ENCODE measurements around the gene PARD3. TPM values are rescaled to one million over a fixed set of nuclear protein-coding genes. Genes with fewer than 3 reads are reported as not detected.

Gene PARD3
- total RNA-seq, 1 donor from 2014 or later: 98.2 TPM

DNA sequence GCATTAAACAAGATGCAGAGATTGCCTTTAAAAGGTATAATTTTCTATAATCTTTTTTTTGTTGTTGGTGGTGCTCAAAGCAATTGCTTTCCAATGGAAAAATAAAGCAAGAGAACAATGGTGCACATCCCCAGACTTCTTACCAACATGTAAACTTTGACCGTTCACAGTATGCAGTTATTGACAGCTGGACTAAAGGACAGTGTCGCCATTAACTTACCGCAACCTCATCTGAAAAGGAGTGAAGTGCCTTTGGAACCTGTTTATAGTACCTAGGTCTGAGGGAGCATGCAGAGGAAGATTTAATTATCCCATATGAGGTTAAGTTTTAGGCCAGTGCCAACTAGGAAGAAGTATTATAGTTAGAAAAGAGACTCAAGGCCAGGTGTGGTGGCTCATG lies 654.5 kb downstream of the PARD3 start:
- Histone ChIP-seq H3K36me3 (ENCODE audit: control insufficient read depth, insufficient read depth, low read length) (no peaks in the 10 kb centered on the region), H3K4me3 (ENCODE audit: low read depth, low read length) (no peak overlapping the region), H3K27me3 (ENCODE audit: control insufficient read depth, insufficient read depth, low read length) (no peaks in the 10 kb centered on the region)
- DNase-seq (ENCODE audit: low read depth) (no peak), FAIRE-seq (no peak)
- TF ChIP-seq, protein P1, sequence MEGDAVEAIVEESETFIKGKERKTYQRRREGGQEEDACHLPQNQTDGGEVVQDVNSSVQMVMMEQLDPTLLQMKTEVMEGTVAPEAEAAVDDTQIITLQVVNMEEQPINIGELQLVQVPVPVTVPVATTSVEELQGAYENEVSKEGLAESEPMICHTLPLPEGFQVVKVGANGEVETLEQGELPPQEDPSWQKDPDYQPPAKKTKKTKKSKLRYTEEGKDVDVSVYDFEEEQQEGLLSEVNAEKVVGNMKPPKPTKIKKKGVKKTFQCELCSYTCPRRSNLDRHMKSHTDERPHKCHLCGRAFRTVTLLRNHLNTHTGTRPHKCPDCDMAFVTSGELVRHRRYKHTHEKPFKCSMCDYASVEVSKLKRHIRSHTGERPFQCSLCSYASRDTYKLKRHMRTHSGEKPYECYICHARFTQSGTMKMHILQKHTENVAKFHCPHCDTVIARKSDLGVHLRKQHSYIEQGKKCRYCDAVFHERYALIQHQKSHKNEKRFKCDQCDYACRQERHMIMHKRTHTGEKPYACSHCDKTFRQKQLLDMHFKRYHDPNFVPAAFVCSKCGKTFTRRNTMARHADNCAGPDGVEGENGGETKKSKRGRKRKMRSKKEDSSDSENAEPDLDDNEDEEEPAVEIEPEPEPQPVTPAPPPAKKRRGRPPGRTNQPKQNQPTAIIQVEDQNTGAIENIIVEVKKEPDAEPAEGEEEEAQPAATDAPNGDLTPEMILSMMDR (IDR thresholded peaks at IDR 0.05; ENCODE audit: insufficient read depth, low read length, severe bottlenecking): no peak

DNA sequence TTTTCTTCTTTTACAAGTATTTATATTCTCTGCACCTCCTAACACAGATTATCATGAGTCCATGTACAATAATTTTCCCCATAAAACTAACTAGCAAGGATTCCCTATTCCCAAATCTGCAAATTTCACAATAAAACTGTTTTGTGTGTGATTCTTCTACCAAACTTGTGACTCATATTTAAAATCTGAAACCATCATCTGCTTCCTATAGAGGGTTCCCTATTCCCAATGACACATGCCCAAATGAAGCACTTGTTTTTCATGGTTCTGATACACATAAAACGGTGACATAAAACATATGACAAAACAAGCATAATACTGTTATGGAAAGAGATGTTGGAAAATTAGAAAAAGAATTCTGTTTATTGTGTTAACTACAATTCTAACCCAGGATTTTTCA lies 657.6 kb downstream of the PARD3 start:
- FAIRE-seq (no peak), DNase-seq (ENCODE audit: low read depth) (peak; percentile 56)
- TF ChIP-seq, protein P1 (IDR thresholded peaks at IDR 0.05; ENCODE audit: insufficient read depth, low read length, severe bottlenecking): no peak
- H3K4me3 ChIP-seq (ENCODE audit: low read depth, low read length): no peak overlapping the region
- H3K36me3 ChIP-seq (ENCODE audit: control insufficient read depth, insufficient read depth, low read length): no peaks in the 10 kb centered on the region
- H3K27me3 ChIP-seq (ENCODE audit: control insufficient read depth, insufficient read depth, low read length): no peaks in the 10 kb centered on the region

DNA sequence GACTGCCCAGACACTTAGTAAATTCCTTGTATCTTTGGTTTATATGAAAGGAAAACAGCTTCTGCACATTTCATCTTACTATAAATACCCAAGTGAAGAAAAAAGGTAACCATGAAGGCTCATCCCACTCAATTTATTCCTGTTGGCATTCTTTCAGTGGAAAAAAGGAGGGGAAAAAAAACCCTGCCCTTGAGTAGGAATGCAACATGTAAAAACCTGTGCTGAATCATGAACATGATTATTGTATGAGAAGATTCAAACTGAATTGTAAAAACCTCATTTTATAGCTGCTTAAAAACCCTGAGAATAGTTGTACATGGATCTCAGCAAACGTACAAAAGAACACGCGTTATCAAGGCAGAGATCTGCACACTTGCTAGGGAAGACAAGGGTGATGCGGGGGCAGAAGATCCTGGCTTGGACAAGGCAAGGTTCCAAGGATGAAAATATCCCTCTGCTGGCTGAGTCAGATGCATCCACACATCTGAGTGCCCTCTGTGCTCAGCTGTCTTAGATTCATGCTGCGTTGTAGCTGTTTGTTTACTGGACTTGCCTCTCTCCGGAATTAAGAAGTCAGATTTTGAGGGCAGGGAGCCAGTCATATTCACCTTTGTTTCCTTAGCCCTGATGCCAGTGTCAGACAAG lies 658.2 kb downstream of the PARD3 start:
- no peaks in the 10 kb centered on the region for H3K36me3 ChIP-seq (ENCODE audit: control insufficient read depth, insufficient read depth, low read length)
- peak; percentile 79 for DNase-seq (ENCODE audit: low read depth)
- no peak for FAIRE-seq
- no peaks in the 10 kb centered on the region for H3K27me3 ChIP-seq (ENCODE audit: control insufficient read depth, insufficient read depth, low read length)
- no peak overlapping the region for H3K4me3 ChIP-seq (ENCODE audit: low read depth, low read length)
- TF ChIP-seq, protein P1 (IDR thresholded peaks at IDR 0.05; ENCODE audit: insufficient read depth, low read length, severe bottlenecking): peak; percentile 39

DNA sequence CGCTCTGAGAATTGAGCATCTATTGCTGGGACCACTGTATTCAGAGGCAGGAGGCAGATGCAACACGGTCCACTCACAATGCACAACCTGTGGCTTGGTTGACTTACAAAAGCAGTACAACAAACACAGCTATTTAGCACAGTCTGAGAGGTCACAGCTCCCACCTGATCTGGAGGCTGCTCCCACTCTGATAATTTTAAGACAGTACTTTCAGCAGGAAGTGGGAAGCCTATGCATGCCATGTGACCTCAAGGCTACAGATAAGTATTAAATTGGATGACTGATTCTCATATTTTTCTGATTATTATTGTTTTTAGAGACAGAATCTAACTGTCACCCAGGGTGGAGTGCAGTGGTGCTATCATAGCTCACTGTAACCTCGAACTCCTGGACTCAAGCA lies 659.3 kb downstream of the PARD3 start:
- no peak for FAIRE-seq
- no peak for DNase-seq (ENCODE audit: low read depth)
- Histone ChIP-seq H3K4me3 (ENCODE audit: low read depth, low read length) (no peak overlapping the region), H3K27me3 (ENCODE audit: control insufficient read depth, insufficient read depth, low read length) (no peaks in the 10 kb centered on the region), H3K36me3 (ENCODE audit: control insufficient read depth, insufficient read depth, low read length) (no peaks in the 10 kb centered on the region)
- TF ChIP-seq, protein P1 (IDR thresholded peaks at IDR 0.05; ENCODE audit: insufficient read depth, low read length, severe bottlenecking): no peak

DNA sequence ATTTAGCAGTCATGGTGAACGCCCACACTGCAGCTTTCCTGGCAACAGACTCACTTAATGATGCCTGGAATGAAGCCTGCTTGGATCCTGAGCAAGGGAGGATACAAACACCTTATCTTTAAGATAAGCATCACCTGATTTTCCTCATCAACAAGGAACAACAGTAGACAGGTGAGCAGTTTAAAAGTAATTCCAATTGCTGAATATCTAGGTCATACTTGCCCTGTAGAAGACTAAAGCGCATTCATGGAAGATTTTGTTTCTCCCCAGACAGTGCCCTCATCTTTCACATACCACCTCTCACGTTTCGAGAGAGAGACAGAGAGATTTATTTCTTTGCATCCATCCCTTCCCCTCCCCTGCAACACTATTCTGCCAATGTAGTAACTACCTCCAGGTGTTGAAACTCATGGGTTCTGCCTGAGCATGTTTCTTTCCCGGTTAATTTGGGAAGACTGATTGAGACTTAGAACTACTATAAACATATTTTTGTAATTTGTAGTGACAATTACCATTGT lies 660.7 kb downstream of the PARD3 start:
- Histone ChIP-seq H3K36me3 (ENCODE audit: control insufficient read depth, insufficient read depth, low read length) (no peaks in the 10 kb centered on the region), H3K27me3 (ENCODE audit: control insufficient read depth, insufficient read depth, low read length) (no peaks in the 10 kb centered on the region), H3K4me3 (ENCODE audit: low read depth, low read length) (no peak overlapping the region)
- peak; percentile 7 for FAIRE-seq
- peak; percentile 18 for DNase-seq (ENCODE audit: low read depth)
- TF ChIP-seq, protein P1 (IDR thresholded peaks at IDR 0.05; ENCODE audit: insufficient read depth, low read length, severe bottlenecking): no peak
